GM19023 (cell line): ENCODE results near the gene AQP9.

ENCODE experiments used
- ATAC-seq: cut with Tn5 transposase; IDR thresholded peaks from one replicate; pipeline ENCODE4 v1.9.1; 2021; ENCODE audit warnings: mild to moderate bottlenecking, moderate library complexity; ENCODE audit not compliant: unreplicated experiment

AQP9 gene

GRCh38 chr15:58222679-58223078 lies 84.5 kb downstream of the AQP9 start:
- no peak for ATAC-seq

DNA sequence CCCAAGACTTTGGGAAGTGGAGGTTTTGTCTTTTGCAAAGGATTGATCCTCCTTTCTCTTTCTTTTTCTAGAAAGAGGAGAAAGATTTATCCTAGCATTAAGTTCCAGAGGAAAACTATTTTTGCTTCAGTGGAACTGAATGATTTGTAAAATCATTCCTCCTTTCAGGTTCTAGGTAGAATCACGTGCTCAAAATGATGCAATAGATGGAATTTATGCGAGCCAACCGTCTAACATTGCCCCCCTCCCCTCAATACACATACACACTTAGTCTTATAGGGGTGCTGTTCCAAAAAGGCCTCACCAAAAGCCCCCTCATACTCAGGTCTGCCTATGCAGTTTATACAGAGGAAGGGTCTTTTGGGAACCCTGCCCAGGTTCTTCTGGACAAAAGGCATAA lies 85.3 kb downstream of the AQP9 start:
- ATAC-seq: no peak

GRCh38 chr15:58224068-58224467 lies 85.9 kb downstream of the AQP9 start:
- ATAC-seq: no peak

GRCh38 chr15:58227706-58228543 lies 89.7 kb downstream of the AQP9 start:
- ATAC-seq: no peak

- no peak for ATAC-seq
Observed at GRCh38 chr15:58228718-58229117, 90.5 kb downstream of the AQP9 start.

GRCh38 chr15:58229297-58229768 lies 91.2 kb downstream of the AQP9 start:
- ATAC-seq: no peak

DNA sequence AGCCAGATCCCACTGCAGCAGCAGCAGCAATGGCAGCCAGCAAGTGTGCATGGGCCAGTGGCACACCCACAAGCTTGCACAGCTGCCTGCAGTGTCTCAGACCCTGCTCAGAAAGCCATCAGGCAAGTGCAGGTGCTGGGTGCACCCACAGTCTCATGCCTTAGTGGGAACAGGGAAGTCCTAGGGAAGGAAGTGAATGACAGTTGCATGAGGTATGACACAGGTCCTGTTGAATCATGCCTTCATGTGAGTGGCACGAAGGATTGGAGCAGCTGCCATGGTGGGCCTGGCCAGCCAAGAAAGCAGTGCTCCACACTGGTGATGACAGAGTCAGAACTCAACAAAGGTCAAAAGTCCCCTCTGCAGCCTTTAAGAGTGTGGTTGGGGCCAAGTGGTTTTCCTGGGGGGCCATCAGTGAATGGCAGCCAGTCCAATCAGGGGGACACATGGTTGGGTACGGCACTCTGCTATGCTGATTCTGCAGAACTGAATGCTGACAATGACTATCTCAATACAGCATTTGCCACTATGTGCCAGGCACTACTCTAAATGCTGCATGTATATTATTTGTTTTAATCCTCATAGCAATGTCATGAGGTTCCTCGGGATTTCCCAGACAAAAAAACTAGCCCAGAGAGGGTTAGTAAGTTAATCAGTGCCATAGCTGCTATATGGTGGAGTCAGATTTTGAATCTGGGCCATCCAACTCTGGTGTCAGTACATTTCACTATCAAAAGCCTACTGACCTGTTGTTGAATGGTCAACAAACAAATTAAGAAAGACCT lies 94.3 kb downstream of the AQP9 start:
- ATAC-seq: no peak

DNA sequence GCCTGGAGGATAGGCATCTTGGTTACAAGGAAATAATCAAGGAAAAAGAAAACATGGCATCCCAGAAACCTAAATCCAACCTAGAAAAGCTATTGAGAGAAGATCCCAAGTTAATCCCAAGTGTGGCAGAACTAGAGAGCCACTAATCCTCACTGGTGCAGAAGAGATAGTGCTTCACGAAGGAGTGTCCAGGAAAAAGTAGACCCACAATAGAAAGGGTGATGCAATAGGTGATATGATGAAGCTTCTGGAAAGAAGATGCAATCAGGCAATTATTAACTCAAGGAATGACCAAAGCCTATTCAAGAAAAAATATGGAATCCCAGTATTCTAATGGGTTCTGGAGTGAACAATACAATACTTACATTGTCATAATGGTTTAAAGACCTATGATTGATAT lies 95.2 kb downstream of the AQP9 start:
- no peak for ATAC-seq
